Upper lobe of right lung (tissue), 1 donor: Measurements from ENCODE around the gene SMOC1. TPM values are rescaled to one million over a fixed set of nuclear protein-coding genes. Genes with fewer than 3 reads are reported as not detected.

ENCODE experiments used
- ATAC-seq: fragments of 200-7000 bp; cut with Tn5 transposase; one replicate; pipeline ENCODE4 v1.9.1; 2020; ENCODE audit warnings: mild to moderate bottlenecking, moderate library complexity
- DNase-seq: peaks from one replicate; pipeline ENCODE4 v3.0.0-alpha.2; 2020
- H3K27ac ChIP-seq: fragments of 200-600 bp; one replicate; pipeline ENCODE4 v1.8.0; 2022
- H3K27me3 ChIP-seq: fragments of 200-600 bp; one replicate; pipeline ENCODE4 v1.8.0; 2022; ENCODE audit warnings: mild to moderate bottlenecking
- H3K36me3 ChIP-seq: fragments of 200-600 bp; one replicate; pipeline ENCODE4 v1.8.0; 2022
- H3K4me1 ChIP-seq: fragments of 200-600 bp; one replicate; pipeline ENCODE4 v1.8.0; 2022
- H3K4me3 ChIP-seq: fragments of 200-600 bp; one replicate; pipeline ENCODE4 v1.8.0; 2022; ENCODE audit warnings: mild to moderate bottlenecking
- H3K9me3 ChIP-seq: fragments of 200-600 bp; one replicate; pipeline ENCODE4 v1.8.0; 2022
- intact Hi-C: fragments of 100-400 bp; cut with DNase I; formaldehyde crosslinking; loops from one replicate; pipeline ENCODE4 v1.11.0; 2022
- total RNA-seq: library from RNA; stranded (reverse); fragmentation: NEBNext Ultra II Directional; extraction: Animal tissue kit (Norgen Biotek cat#: 25700); gene quantifications from one replicate; pipeline ENCODE4 v1.2.1, GENCODE V29; 2021
- TF ChIP-seq, protein P1 (sequence below): fragments of 200-600 bp; IDR thresholded peaks from one replicate; pipeline ENCODE4 v1.8.0; 2022; ENCODE audit warnings: antibody characterized with exemption
- donor health status: DM: no; HTN: yes; CAD: no; lungs with severe emphysema.

Gene SMOC1
- total RNA-seq, 1 donor from 2014 or later, result 1.1 TPM

DNA sequence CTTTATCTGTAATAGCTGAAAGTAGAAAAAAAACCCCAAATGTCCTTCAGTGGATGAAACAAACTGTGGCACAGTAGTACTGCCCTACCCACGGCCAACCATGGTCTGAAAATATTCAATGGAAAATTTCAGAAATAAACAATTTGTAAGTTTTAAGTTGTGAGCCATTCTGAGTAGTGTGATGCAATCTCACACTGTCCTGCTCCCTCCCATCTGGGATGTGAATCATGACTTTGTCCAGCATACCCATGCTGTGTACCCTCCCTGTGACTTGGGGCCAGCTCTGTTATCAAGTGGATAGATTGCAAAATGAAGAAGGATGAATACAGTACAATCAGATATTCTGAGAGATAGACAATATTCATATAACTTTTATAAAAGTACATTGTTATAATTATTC, 106.2 kb downstream of the SMOC1 start:
- TF ChIP-seq, protein P1, sequence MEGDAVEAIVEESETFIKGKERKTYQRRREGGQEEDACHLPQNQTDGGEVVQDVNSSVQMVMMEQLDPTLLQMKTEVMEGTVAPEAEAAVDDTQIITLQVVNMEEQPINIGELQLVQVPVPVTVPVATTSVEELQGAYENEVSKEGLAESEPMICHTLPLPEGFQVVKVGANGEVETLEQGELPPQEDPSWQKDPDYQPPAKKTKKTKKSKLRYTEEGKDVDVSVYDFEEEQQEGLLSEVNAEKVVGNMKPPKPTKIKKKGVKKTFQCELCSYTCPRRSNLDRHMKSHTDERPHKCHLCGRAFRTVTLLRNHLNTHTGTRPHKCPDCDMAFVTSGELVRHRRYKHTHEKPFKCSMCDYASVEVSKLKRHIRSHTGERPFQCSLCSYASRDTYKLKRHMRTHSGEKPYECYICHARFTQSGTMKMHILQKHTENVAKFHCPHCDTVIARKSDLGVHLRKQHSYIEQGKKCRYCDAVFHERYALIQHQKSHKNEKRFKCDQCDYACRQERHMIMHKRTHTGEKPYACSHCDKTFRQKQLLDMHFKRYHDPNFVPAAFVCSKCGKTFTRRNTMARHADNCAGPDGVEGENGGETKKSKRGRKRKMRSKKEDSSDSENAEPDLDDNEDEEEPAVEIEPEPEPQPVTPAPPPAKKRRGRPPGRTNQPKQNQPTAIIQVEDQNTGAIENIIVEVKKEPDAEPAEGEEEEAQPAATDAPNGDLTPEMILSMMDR, result no peak
- DNase-seq (no peak), ATAC-seq (no peak)
- no peak overlapping the region for H3K4me3 ChIP-seq
- no peaks in the 10 kb centered on the region for H3K4me1 ChIP-seq
- intact Hi-C loops, result no loop called here
- H3K36me3 ChIP-seq, result no peaks in the 10 kb centered on the region
- no peak overlapping the region for H3K27ac ChIP-seq
- no peaks in the 10 kb centered on the region for H3K9me3 ChIP-seq
- peaks cover 11% of the 10 kb centered on the region for H3K27me3 ChIP-seq

DNA sequence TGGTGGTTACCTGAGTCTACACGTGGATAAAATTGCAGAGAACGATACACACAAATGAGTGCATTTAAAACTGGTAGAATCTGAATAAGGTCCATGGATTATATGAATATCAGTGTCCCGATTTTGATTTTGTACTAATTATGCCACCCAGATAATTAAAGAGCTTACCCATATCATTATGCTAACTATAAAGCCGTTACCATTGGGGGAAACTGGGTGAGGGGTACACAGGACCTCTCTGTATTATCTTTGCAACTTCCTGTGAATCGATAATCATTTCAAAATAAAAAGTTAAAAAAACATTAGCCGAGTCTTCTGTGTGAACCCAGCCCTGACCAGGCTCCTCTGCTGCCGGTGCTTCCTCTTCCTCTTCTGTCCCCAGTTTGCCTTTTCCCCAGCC, 107.1 kb downstream of the SMOC1 start:
- H3K27ac ChIP-seq, result no peak overlapping the region
- H3K27me3 ChIP-seq, result peaks cover 7% of the 10 kb centered on the region
- no peaks in the 10 kb centered on the region for H3K9me3 ChIP-seq
- H3K4me3 ChIP-seq, result no peak overlapping the region
- no peak for DNase-seq
- intact Hi-C loops, result no loop called here
- no peaks in the 10 kb centered on the region for H3K4me1 ChIP-seq
- ATAC-seq, result no peak
- TF ChIP-seq, protein P1, result no peak
- no peaks in the 10 kb centered on the region for H3K36me3 ChIP-seq

DNA sequence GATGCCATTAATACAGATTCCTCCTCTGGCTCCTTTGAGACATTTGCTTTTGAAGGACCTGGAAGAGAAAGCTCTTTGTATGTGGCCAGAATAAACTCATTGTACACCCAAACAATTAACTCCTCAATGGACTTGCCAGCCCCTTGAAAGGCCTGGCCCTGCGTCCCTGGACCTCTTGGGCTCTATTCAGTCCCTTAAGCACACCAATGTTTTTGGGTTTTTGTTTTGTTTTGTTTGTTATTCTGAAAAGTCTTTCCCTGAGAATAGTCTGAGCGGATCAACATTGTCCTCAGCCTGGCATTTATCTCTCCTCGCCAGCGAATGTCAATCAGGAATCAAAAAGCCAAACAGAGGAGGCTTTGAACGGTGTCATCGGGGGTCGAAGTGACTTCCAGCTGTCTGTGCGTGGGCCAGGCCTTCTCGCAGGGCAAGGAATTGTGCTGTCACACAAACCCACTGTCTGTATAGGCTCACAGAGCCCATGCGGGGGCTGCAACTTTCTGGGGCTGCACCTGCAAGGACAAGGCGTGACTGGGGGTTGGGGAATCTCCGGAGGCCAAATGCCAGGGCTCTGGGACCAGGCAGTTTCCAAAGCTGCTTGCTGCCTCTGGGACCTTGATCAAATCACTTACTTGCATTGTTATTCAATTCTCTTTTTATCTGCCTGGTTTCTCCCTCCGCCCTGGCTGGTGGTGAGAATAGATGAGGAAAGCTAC, 108.3 kb downstream of the SMOC1 start:
- no peak overlapping the region for H3K4me3 ChIP-seq
- intact Hi-C loops, result no loop called here
- H3K4me1 ChIP-seq, result no peaks in the 10 kb centered on the region
- H3K36me3 ChIP-seq, result no peaks in the 10 kb centered on the region
- TF ChIP-seq, protein P1, result no peak
- no peaks in the 10 kb centered on the region for H3K9me3 ChIP-seq
- H3K27ac ChIP-seq, result no peak overlapping the region
- peaks cover 2% of the 10 kb centered on the region for H3K27me3 ChIP-seq
- DNase-seq, result no peak
- no peak for ATAC-seq

DNA sequence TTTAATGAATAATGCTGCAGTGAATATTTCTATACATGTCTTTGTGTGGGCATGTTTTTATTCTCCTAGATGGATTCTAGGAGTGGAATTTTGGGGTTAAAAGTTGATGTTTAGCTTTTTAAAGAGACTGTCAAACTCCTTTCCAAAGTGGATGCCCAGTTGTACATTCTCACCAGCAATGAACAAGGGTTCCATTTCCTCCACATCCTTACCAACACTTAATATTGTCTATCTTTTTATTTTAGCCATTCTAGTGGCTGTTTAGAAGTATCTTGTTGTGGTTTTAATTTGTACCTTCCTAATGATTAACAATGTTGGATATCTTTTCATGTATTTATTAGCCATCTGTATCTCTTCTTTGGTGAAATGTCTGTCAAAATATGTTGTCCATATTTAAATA, 109.8 kb downstream of the SMOC1 start:
- Histone ChIP-seq H3K4me1 (no peaks in the 10 kb centered on the region), H3K27me3 (no peaks in the 10 kb centered on the region), H3K36me3 (no peaks in the 10 kb centered on the region), H3K4me3 (no peak overlapping the region), H3K9me3 (no peaks in the 10 kb centered on the region), H3K27ac (no peak overlapping the region)
- TF ChIP-seq, protein P1, result no peak
- intact Hi-C loops, result no loop called here
- ATAC-seq, result no peak
- no peak for DNase-seq

DNA sequence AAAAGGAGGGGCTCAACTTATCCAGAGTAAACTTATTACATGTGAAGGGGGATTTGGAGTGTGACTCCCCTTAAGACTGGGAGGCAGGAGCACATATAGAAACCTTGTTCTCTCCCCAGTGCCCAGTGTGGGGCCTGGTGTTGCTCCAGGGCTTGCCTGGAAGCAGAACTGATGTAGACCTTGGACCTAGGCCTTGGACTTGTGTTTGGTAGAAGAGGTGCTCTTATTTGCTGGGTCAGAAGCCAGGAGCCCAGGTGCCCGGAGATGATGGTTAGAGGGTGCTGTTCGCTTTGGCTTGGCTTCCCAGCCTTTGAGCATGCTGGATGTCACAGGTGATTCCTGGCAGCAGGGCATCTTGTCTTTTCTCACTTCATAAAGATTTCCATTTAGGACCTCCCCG, 110.4 kb downstream of the SMOC1 start:
- TF ChIP-seq, protein P1, result no peak
- intact Hi-C loops, result no loop called here
- no peak for DNase-seq
- no peak for ATAC-seq
- no peaks in the 10 kb centered on the region for H3K4me1 ChIP-seq
- H3K4me3 ChIP-seq, result no peak overlapping the region
- no peak overlapping the region for H3K27ac ChIP-seq
- no peaks in the 10 kb centered on the region for H3K27me3 ChIP-seq
- H3K36me3 ChIP-seq, result no peaks in the 10 kb centered on the region
- H3K9me3 ChIP-seq, result no peaks in the 10 kb centered on the region

DNA sequence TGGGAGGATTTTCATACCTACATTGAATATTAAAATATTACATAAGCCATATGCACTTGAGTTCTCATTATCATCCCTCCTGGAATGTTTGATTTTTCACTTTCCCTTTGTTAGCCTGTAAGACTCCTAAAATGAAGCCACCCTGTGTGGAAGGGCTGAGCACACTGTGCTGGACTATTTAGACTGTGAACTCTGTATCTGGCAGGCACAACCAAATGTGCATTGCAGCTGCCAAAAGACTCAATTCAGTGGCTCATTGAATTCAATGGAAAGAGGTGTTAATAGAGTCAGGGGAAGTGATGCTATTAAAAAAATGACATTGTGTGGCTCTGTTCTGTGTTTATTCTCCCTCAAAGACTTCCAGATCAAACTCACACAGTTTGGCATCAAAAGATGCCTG, 111.1 kb downstream of the SMOC1 start:
- H3K4me3 ChIP-seq, result no peak overlapping the region
- no peaks in the 10 kb centered on the region for H3K4me1 ChIP-seq
- intact Hi-C loops, result no loop called here
- H3K36me3 ChIP-seq, result no peaks in the 10 kb centered on the region
- DNase-seq (no peak), ATAC-seq (no peak)
- TF ChIP-seq, protein P1, result no peak
- no peaks in the 10 kb centered on the region for H3K9me3 ChIP-seq
- no peak overlapping the region for H3K27ac ChIP-seq
- H3K27me3 ChIP-seq, result no peaks in the 10 kb centered on the region
